CD4-positive, alpha-beta T cell treated with Interleukin-12 subunit alpha and Interleukin-12 subunit beta, for 1 hour (primary cell): ENCODE results near the gene UBL4A.

Experiments used
- DNase-seq: peaks from one replicate; pipeline ENCODE4 v3.0.0-alpha.2; 2020

Gene UBL4A

GRCh38 chrX:154481911-154482601, 4.4 kb downstream of the UBL4A start:
- DNase-seq = no peak

GRCh38 chrX:154481195-154481594, 5.2 kb downstream of the UBL4A start:
- DNase-seq = no peak

- DNase-seq = peak; percentile 93
Measured at GRCh38 chrX:154478728-154479622, 7.4 kb downstream of the UBL4A start, which contains the start of gene LAGE3. LAGE3 (minus strand) TSS chrX:154479281; CDS start chrX:154478915, 366 bp downstream.

- no peak for DNase-seq
Measured at GRCh38 chrX:154477891-154478477, 8.4 kb downstream of the UBL4A start.

- no peak for DNase-seq
Measured at GRCh38 chrX:154476821-154477220, 9.6 kb downstream of the UBL4A start.

GRCh38 chrX:154473683-154474082, 12.7 kb downstream of the UBL4A start:
- DNase-seq = no peak

- DNase-seq = no peak
Measured at GRCh38 chrX:154472685-154473632, 13.5 kb downstream of the UBL4A start.

- no peak for DNase-seq
Measured at GRCh38 chrX:154471839-154472684, 14.4 kb downstream of the UBL4A start.

- DNase-seq = no peak
Measured at GRCh38 chrX:154470914-154471568, 15.4 kb downstream of the UBL4A start.

GRCh38 chrX:154470434-154470833, 16.0 kb downstream of the UBL4A start:
- no peak for DNase-seq

GRCh38 chrX:154469880-154470279, 16.5 kb downstream of the UBL4A start:
- DNase-seq = no peak

- DNase-seq = no peak
Measured at GRCh38 chrX:154469114-154469513, 17.3 kb downstream of the UBL4A start.

GRCh38 chrX:154468217-154468616, 18.2 kb downstream of the UBL4A start:
- DNase-seq = no peak

GRCh38 chrX:154467556-154467955, 18.9 kb downstream of the UBL4A start:
- DNase-seq = no peak

- no peak for DNase-seq
Measured at GRCh38 chrX:154466907-154467306, 19.5 kb downstream of the UBL4A start.

GRCh38 chrX:154466036-154466435, 20.4 kb downstream of the UBL4A start:
- no peak for DNase-seq

GRCh38 chrX:154465601-154466000, 20.8 kb downstream of the UBL4A start:
- no peak for DNase-seq

GRCh38 chrX:154464806-154465365, 21.5 kb downstream of the UBL4A start:
- DNase-seq = no peak

- no peak for DNase-seq
Measured at GRCh38 chrX:154463611-154464220, 22.7 kb downstream of the UBL4A start.

- DNase-seq = no peak
Measured at GRCh38 chrX:154462396-154462795, 24.0 kb downstream of the UBL4A start.
